Adipocyte (in vitro differentiated cells): ENCODE measurements around the gene IP6K3.

Source experiments
- DNase-seq: peaks from one replicate; pipeline ENCODE4 v3.0.0-alpha.2; 2015; ENCODE audit warnings: low read depth
- H3K27me3 ChIP-seq: replicated peaks from 2 replicates; pipeline ENCODE4 v1.7.0; 2013; ENCODE audit warnings: mild to moderate bottlenecking, low read length, moderate library complexity; ENCODE audit not compliant: control insufficient read depth, insufficient read depth
- H3K36me3 ChIP-seq: 2 replicates; pipeline ENCODE4 v1.7.0; 2013; ENCODE audit warnings: low read length, mild to moderate bottlenecking, moderate library complexity; ENCODE audit not compliant: control insufficient read depth, insufficient read depth, severe bottlenecking
- H3K4me1 ChIP-seq: 2 replicates; pipeline ENCODE4 v1.7.0; 2013; ENCODE audit warnings: mild to moderate bottlenecking, low read length, moderate library complexity; ENCODE audit not compliant: control insufficient read depth, insufficient read depth
- H3K4me3 ChIP-seq: 2 replicates; pipeline ENCODE4 v1.7.0; 2013; ENCODE audit warnings: mild to moderate bottlenecking, low read length, moderate library complexity
- H3K9ac ChIP-seq: 2 replicates; pipeline ENCODE4 v1.7.0; 2013; ENCODE audit warnings: mild to moderate bottlenecking, low read length, moderate library complexity
- H3K9me3 ChIP-seq: 2 replicates; pipeline ENCODE4 v1.7.0; 2013; ENCODE audit warnings: mild to moderate bottlenecking, low read length, moderate library complexity; ENCODE audit not compliant: control insufficient read depth

The IP6K3 gene

DNA sequence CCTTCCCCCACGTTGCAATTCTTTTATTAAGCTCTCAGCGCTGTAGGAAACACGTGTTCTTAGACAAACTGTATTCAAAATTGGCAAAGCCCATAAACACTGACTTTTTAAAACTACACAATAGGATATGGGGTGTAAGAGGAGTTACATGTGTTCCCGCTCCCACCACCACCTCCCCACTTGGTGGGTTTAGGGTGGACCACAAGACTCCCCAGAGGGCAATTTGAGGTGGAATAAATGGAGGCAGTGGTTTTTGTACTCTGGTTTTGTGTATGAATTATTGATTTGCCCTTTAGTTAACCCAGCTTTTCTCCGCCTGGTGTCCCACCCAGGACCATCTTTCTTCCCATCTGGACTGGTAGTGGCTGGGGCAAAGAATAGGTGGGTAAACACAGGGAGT lies 38.9 kb downstream of the IP6K3 start:
- Histone ChIP-seq H3K9me3 (no peaks in the 10 kb centered on the region), H3K36me3 (peaks cover 5% of the 10 kb centered on the region), H3K27me3 (no peaks in the 10 kb centered on the region), H3K9ac (no peak overlapping the region), H3K4me1 (peaks cover 18% of the 10 kb centered on the region), H3K4me3 (no peak overlapping the region)
- no peak for DNase-seq

DNA sequence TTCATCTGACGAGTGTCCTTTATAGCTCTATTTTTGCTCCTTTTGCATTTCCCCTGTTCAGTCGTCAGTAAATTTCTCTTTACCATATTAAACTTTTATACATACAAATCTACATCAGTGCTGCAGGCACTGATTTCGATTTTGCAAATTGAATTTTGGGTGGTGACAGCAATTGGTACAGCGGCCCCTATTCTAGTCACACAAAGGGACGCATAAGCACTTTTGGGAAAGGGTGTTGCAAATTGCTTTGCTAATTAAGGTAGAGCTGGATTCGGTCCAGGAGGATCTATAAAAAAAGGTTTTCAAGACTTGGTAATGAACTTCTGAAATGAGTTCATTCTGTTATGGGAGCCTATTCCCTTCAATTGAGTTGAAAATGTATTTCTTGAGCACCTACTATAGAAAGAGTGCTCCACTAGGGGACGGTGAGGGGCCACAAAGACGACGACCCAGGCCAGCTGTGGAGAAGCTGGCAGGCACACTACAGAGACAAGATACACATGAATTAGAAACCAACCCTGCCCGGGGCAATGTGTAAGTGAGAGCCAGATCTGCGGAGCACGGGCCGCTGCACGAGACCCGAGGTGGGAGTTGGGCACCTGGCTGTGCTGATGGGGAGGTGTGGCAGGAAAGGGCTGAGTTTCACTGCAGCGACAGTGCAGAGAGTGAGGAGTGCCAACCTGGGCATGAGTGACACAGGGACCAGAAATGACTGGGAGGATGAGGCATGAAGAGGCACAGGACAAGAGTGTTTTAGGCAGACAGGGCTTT lies 40.6 kb downstream of the IP6K3 start:
- Histone ChIP-seq H3K9ac (no peak overlapping the region), H3K4me3 (no peak overlapping the region), H3K9me3 (no peaks in the 10 kb centered on the region), H3K36me3 (peaks cover 5% of the 10 kb centered on the region), H3K27me3 (no peaks in the 10 kb centered on the region), H3K4me1 (peaks cover 19% of the 10 kb centered on the region)
- DNase-seq, result no peak

- H3K9ac ChIP-seq, result no peak overlapping the region
- H3K36me3 ChIP-seq, result peaks cover 5% of the 10 kb centered on the region
- H3K4me1 ChIP-seq, result peaks cover 12% of the 10 kb centered on the region
- no peaks in the 10 kb centered on the region for H3K27me3 ChIP-seq
- H3K9me3 ChIP-seq, result no peaks in the 10 kb centered on the region
- DNase-seq, result no peak
- no peak overlapping the region for H3K4me3 ChIP-seq
Measured at GRCh38 chr6:33705268-33705885, 41.3 kb downstream of the IP6K3 start.

DNA sequence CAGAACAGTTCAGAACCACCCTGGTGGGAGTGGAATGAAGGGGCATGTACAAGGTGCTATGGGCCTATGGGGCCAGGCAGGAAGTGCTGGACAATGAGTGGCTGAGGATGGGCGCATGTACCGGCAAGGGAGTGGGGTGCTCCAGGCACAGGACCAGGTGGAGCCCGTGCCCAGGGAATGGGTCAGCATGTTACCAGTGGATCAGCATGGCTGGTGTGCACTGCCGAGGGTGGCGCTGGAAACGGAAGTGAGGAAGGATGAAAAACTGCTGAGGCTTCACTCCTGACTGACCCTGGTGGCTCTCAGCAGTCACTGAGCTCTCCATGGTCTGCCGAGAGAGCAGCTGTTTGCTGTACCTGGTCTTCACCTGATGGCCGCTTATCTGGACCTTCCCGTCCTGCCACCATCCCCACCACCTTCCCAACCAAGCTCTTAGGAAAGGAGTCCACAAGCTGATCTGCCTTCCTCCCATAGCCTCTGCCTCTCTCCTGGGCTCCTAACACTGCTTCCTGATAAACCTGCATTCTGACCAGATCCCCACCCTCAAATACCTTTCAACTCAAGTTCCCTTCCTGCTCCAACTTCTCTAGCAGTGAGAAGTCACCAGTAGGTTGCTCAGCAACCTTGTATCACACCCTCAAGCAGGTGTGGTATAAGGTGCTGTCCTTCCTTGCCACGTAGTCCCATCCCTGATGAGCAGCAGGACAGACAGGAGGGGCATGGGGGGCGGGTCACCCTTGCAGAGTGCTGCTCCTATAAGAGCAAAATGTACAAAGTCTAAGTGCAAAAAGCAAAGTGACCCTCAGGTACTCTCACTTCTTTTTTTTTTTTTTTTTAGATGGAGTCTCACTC lies 42.3 kb downstream of the IP6K3 start:
- H3K9ac ChIP-seq, result no peak overlapping the region
- H3K4me3 ChIP-seq, result no peak overlapping the region
- no peaks in the 10 kb centered on the region for H3K9me3 ChIP-seq
- peaks cover 10% of the 10 kb centered on the region for H3K4me1 ChIP-seq
- peaks cover 5% of the 10 kb centered on the region for H3K36me3 ChIP-seq
- DNase-seq, result no peak
- H3K27me3 ChIP-seq, result no peaks in the 10 kb centered on the region

- DNase-seq, result peak; percentile 81
- Histone ChIP-seq H3K9ac (no peak overlapping the region), H3K27me3 (no peaks in the 10 kb centered on the region), H3K36me3 (peaks cover 10% of the 10 kb centered on the region), H3K4me1 (peaks cover 11% of the 10 kb centered on the region), H3K9me3 (no peaks in the 10 kb centered on the region), H3K4me3 (no peak overlapping the region)
Measured at GRCh38 chr6:33702345-33702977, 44.2 kb downstream of the IP6K3 start.

DNA sequence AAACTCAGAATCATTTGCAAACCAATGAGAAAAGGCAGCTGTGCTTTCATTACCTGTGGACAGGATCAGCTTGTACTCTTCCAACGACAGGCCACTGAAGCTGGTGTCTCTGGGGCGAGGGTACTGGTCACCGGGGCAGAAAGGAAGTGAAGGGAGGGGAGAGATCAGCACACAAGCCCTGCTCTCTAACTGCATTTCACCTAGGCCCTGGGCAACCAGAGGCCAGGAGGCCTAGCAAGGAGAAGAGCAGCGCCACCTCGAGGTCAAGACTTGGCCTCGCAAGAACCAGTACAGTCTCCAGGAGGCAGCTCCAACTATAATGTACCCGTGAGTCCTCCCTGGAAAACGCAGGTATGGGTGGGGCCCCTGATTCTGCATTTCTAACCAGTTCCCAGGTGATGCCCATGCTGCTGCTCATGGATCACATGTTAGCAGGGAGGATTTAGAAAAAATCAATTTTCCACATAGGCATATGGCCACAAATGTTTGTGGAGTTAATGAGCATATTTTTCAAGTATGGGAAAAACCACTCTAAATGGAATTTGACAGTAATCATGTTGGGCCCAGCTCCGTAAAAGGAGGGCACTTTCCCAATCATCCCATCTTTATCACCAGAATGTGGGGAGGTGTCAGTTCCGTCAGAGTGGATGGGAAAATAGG lies 46.2 kb downstream of the IP6K3 start:
- Histone ChIP-seq H3K4me1 (peaks cover 28% of the 10 kb centered on the region), H3K27me3 (no peaks in the 10 kb centered on the region), H3K9ac (no peak overlapping the region), H3K36me3 (peaks cover 20% of the 10 kb centered on the region), H3K4me3 (no peak overlapping the region), H3K9me3 (no peaks in the 10 kb centered on the region)
- peak; percentile 55 for DNase-seq

GRCh38 chr6:33699739-33700138 lies 47.0 kb downstream of the IP6K3 start:
- Histone ChIP-seq H3K9me3 (no peaks in the 10 kb centered on the region), H3K36me3 (peaks cover 28% of the 10 kb centered on the region), H3K27me3 (no peaks in the 10 kb centered on the region), H3K4me3 (no peak overlapping the region), H3K4me1 (peaks cover 36% of the 10 kb centered on the region), H3K9ac (peak overlapping the region; percentile 7)
- no peak for DNase-seq

DNA sequence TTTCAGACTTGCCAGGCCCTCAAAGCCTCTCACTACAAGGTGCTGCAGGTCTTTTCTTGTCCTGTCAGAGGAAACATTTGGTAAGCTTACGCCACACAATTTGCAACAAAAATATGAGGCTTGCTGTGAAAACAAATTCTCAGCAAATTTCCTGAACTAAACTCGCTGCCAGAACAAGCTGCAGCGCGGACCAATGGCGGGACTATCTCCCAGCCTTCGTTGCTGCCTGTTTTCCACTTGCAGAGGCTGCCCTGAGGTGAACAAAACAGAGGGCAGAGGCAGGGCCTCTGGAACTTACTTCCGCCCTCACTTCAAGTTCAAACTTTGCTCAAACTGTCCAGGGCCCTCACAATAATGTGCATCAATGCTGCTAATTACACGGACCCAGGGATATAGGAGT lies 47.6 kb downstream of the IP6K3 start:
- Histone ChIP-seq H3K4me3 (no peak overlapping the region), H3K9ac (peak overlapping the region; percentile 5), H3K9me3 (no peaks in the 10 kb centered on the region), H3K36me3 (peaks cover 30% of the 10 kb centered on the region), H3K27me3 (no peaks in the 10 kb centered on the region), H3K4me1 (peaks cover 42% of the 10 kb centered on the region)
- DNase-seq, result no peak

- DNase-seq, result no peak
- Histone ChIP-seq H3K4me1 (peaks cover 43% of the 10 kb centered on the region), H3K36me3 (peaks cover 35% of the 10 kb centered on the region), H3K27me3 (no peaks in the 10 kb centered on the region), H3K9me3 (no peaks in the 10 kb centered on the region), H3K4me3 (no peak overlapping the region), H3K9ac (no peak overlapping the region)
Measured at GRCh38 chr6:33698494-33698893, 48.2 kb downstream of the IP6K3 start.

DNA sequence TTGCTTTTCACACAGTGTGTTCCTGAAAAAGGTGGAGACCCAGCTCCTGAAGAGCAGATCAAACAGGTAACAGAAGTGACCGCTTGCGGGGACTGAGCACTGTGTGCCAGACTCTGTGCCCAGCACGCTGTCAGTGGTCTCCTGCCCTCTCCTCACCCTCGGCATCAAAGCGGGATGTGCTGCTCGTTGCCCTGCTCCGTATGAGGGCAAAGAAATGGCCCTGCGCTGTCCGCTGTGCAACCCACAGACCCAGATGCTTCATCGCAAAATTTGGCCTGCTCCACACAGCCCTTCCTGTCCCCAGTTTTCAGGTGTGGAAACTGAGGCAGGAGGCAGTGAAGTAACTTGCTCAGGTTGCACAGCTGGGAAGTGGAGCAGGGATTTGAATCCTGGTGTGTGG lies 48.9 kb downstream of the IP6K3 start:
- peaks cover 44% of the 10 kb centered on the region for H3K4me1 ChIP-seq
- no peaks in the 10 kb centered on the region for H3K27me3 ChIP-seq
- no peaks in the 10 kb centered on the region for H3K9me3 ChIP-seq
- DNase-seq, result no peak
- peaks cover 42% of the 10 kb centered on the region for H3K36me3 ChIP-seq
- no peak overlapping the region for H3K9ac ChIP-seq
- H3K4me3 ChIP-seq, result no peak overlapping the region
